HepG2 (cell line): ENCODE data around the gene SRCAP. TPM values are rescaled to one million over a fixed set of nuclear protein-coding genes. Genes with fewer than 3 reads are reported as not detected.

ENCODE experiments used
- ATAC-seq: fragments of 200-7000 bp; cut with Tn5 transposase; 3 replicates; pipeline ENCODE4 v1.9.1; 2020; ENCODE audit warnings: mild to moderate bottlenecking, moderate library complexity
- BruUV-seq: library from RNA; stranded (reverse); fragments of 400-500 nt; replicated peaks from 2 replicates; lab custom pipeline; 2021; lab: Mats Ljungman, UMichigan
- CTCF ChIA-PET: fragments of 300-600 bp; formaldehyde crosslinking; extraction: SDS; loops from one replicate; lab custom pipeline; 2021; ENCODE audit warnings: low total read pairs, inconsistent platforms, low intra/inter-chr PET ratio; lab: Yijun Ruan, JAX
- POLR2A ChIA-PET: fragments of 350-600 bp; sonication (Branson Sonifier 250); formaldehyde crosslinking; loops from one replicate; lab custom pipeline; 2020; ENCODE audit warnings: antibody characterized with exemption, inconsistent platforms; lab: Yijun Ruan, JAX
- DNase-seq: peaks from one replicate; pipeline ENCODE4 v3.0.0-alpha.2; 2015; ENCODE audit warnings: low spot score
- FAIRE-seq: peaks from 3 replicates; lab custom pipeline; 2011; peaks lifted over from hg19 to GRCh38; lab: Jason Lieb, UNC
- H2AFZ ChIP-seq: one replicate; pipeline ENCODE4 v1.6.1; 2011; ENCODE audit warnings: low read length, inconsistent platforms
- H3K27ac ChIP-seq: fragments of 300-600 bp; 3 replicates; pipeline ENCODE4 v1.8.0; 2011; ENCODE audit warnings: mixed run types, mild to moderate bottlenecking, mixed read lengths, low read length, inconsistent platforms; ENCODE audit not compliant: insufficient read depth; ENCODE audit errors: extremely low read length
- H3K27me3 ChIP-seq, 2 experiments: fragments of 200-600 bp in 1 of 2; 2 replicates in 1 of 2; 3 replicates in 1 of 2; pipeline versions ENCODE4 v1.6.0 to v1.8.0; 2011; ENCODE audit warnings: low read length in 2 of 2, mild to moderate bottlenecking in 2 of 2, moderate library complexity in 2 of 2, inconsistent platforms in 1 of 2; ENCODE audit not compliant: insufficient read depth in 2 of 2, control insufficient read depth in 1 of 2
- H3K36me3 ChIP-seq, 2 experiments: fragments of 200-600 bp in 1 of 2; replicated peaks in 1 of 2; 2 replicates in 1 of 2; 3 replicates in 1 of 2; pipeline versions ENCODE4 v1.5.1 to v1.8.0; 2011; ENCODE audit warnings: low read length in 2 of 2, inconsistent platforms in 1 of 2; ENCODE audit not compliant: insufficient read depth in 2 of 2, control insufficient read depth in 1 of 2
- H3K4me1 ChIP-seq: 2 replicates; pipeline ENCODE4 v1.5.1; 2012; ENCODE audit warnings: low read length, inconsistent platforms; ENCODE audit not compliant: insufficient read depth
- H3K4me2 ChIP-seq: 2 replicates; pipeline ENCODE4 v1.6.0; 2011; ENCODE audit warnings: low read depth, low read length, inconsistent platforms
- H3K4me3 ChIP-seq, 3 experiments: fragments of 200-600 bp in 1 of 3; sonication (generic), shearing (Covaris generic) in 1 of 3; replicated peaks in 1 of 3; 2 replicates each; pipeline ENCODE4 v1.5.1; 2011 to 2016; ENCODE audit warnings: low read length in 3 of 3, inconsistent platforms in 2 of 3, low read depth in 2 of 3, mild to moderate bottlenecking in 2 of 3, control low read depth in 1 of 3, mixed read lengths in 1 of 3; ENCODE audit not compliant: insufficient read depth in 1 of 3
- H3K79me2 ChIP-seq: one replicate; pipeline ENCODE4 v1.6.1; 2011; ENCODE audit warnings: low read length, inconsistent platforms; ENCODE audit not compliant: insufficient read depth
- H3K9ac ChIP-seq: 2 replicates; pipeline ENCODE4 v1.6.0; 2011; ENCODE audit warnings: mild to moderate bottlenecking, low read depth, low read length, inconsistent platforms; ENCODE audit not compliant: insufficient read depth
- H3K9me3 ChIP-seq: 2 replicates; pipeline ENCODE4 v1.5.1; 2012; ENCODE audit warnings: mild to moderate bottlenecking, low read length
- H4K20me1 ChIP-seq: 2 replicates; pipeline ENCODE4 v1.6.0; 2011; ENCODE audit warnings: inconsistent platforms, mild to moderate bottlenecking, low read length, moderate library complexity; ENCODE audit not compliant: insufficient read depth
- ELK4 ChIP-seq: sonication (generic); formaldehyde crosslinking; IDR thresholded peaks from 2 replicates; pipeline ENCODE4 v1.9.0; 2021; ENCODE audit warnings: missing genetic modification reagents, borderline replicate concordance
- HNRNPUL1 ChIP-seq: fragments of 200-400 bp; formaldehyde crosslinking; IDR thresholded peaks from 2 replicates; pipeline ENCODE4 v1.6.1; 2017; ENCODE audit warnings: low read depth, mild to moderate bottlenecking, low read length, moderate library complexity
- KLF15 ChIP-seq: sonication (generic); formaldehyde crosslinking; IDR thresholded peaks from 2 replicates; pipeline ENCODE4 v1.8.1; 2023; ENCODE audit warnings: borderline replicate concordance, mild to moderate bottlenecking, inconsistent platforms, missing genetic modification reagents, mixed read lengths
- LRRFIP1 ChIP-seq: sonication (generic); formaldehyde crosslinking; conservative IDR thresholded peaks from 2 replicates; pipeline ENCODE4 v1.4.0; 2020; ENCODE audit warnings: missing genetic modification reagents
- NFIB ChIP-seq: sonication (generic); formaldehyde crosslinking; IDR thresholded peaks from 2 replicates; pipeline ENCODE4 v1.9.0; 2021; ENCODE audit warnings: missing genetic modification reagents, mild to moderate bottlenecking, borderline replicate concordance
- NFKB2 ChIP-seq: sonication (generic); formaldehyde crosslinking; IDR thresholded peaks from 2 replicates; pipeline ENCODE4 v1.4.0; 2020; ENCODE audit warnings: missing genetic modification reagents, borderline replicate concordance
- PCBP2 ChIP-seq: fragments of 200-400 bp; formaldehyde crosslinking; optimal IDR thresholded peaks from 2 replicates; pipeline ENCODE3; 2018; ENCODE audit warnings: low read length, low read depth; ENCODE audit not compliant: poor library complexity, severe bottlenecking
- SNAPC5 ChIP-seq: sonication (generic); formaldehyde crosslinking; IDR thresholded peaks from 2 replicates; pipeline ENCODE4 v1.8.1; 2023; ENCODE audit warnings: mild to moderate bottlenecking, missing genetic modification reagents, borderline replicate concordance
- U2AF1 ChIP-seq: fragments of 200-400 bp; formaldehyde crosslinking; optimal IDR thresholded peaks from 2 replicates; pipeline ENCODE3; 2017; ENCODE audit warnings: mild to moderate bottlenecking, low read depth, low read length
- YEATS2 ChIP-seq: sonication (generic); formaldehyde crosslinking; IDR thresholded peaks from 2 replicates; pipeline ENCODE4 v1.4.0; 2020; ENCODE audit warnings: missing genetic modification reagents, borderline replicate concordance
- ZFP1 ChIP-seq: IDR thresholded peaks from 2 replicates; pipeline ENCODE4 v1.6.1; 2016
- ZNF496 ChIP-seq: sonication (generic); formaldehyde crosslinking; IDR thresholded peaks from 2 replicates; pipeline ENCODE4 v1.8.1; 2023; ENCODE audit warnings: mild to moderate bottlenecking, moderate library complexity, missing genetic modification reagents; ENCODE audit not compliant: insufficient replicate concordance
- ZNF704 ChIP-seq: sonication (generic); formaldehyde crosslinking; IDR thresholded peaks from 2 replicates; pipeline ENCODE4 v1.8.1; 2023; ENCODE audit warnings: mild to moderate bottlenecking, inconsistent platforms, moderate library complexity, missing genetic modification reagents, borderline replicate concordance
- ZNF800 ChIP-seq: sonication (generic); formaldehyde crosslinking; IDR thresholded peaks from 2 replicates; pipeline ENCODE4 v1.4.0; 2020; ENCODE audit warnings: missing genetic modification reagents
- ZNF878 ChIP-seq: sonication (generic); formaldehyde crosslinking; IDR thresholded peaks from 2 replicates; pipeline ENCODE4 v1.8.1; 2023; ENCODE audit warnings: mild to moderate bottlenecking, missing genetic modification reagents, moderate library complexity
- WGBS: methylation state at CpG from one replicate; pipeline ENCODE4 v1.1.6; 2017; ENCODE audit warnings: low lambda C conversion rate; 5-methylcytosine and 5-hydroxymethylcytosine counted together
- in situ Hi-C: cut with HindIII; loops from 2 replicates; pipeline ENCODE4 v1.10.0; 2017; ENCODE audit warnings: low pct_unique_long_range_greater_than_20kb; ENCODE audit not compliant: extremely low pct_ligation_motif_present
- intact Hi-C: fragments of 100-400 bp; cut with micrococcal nuclease; formaldehyde crosslinking; loops from one replicate; pipeline ENCODE4 v1.10.0; 2022; ENCODE audit not compliant: unreplicated experiment
- polyA plus RNA-seq, 8 experiments: library from polyadenylated mRNA; depleted of rRNA in 3 of 8; stranded (reverse) in 7 of 8; unstranded in 1 of 8; fragments of >200 nt; fragmentation: Illumina TruSeq in 4 of 8; extraction: Trizol in 4 of 8; gene quantifications; 2 replicates each; pipeline versions ENCODE4 v1.2.1 to v1.2.3, GENCODE V29; 2011 to 2016; ENCODE audit warnings: low read depth in 4 of 8, missing spikeins in 1 of 8, mixed read lengths in 1 of 8; ENCODE audit not compliant: insufficient read depth in 1 of 8
- total RNA-seq, 5 experiments: library from RNA; depleted of rRNA; stranded (reverse); fragments of >200 nt; fragmentation: Illumina TruSeq; extraction: Trizol; gene quantifications; 2 replicates each; pipeline ENCODE4 v1.2.3, GENCODE V29; 2016; ENCODE audit warnings: low read depth in 1 of 5

The SRCAP gene
- total and polyA plus RNA-seq, 2 of the 13 experiments (the other 11 are each of a cell fraction or from before 2014, with no cell fraction given) = 4.9 to 9.0 TPM

GRCh38 chr16:30786936-30787612 lies 88.1 kb downstream of the SRCAP start, which contains the start of gene ZNF629:
Gene ZNF629 (minus strand): TSS chr16:30787205. CDS start chr16:30784482, 2,723 bp downstream.
- Histone ChIP-seq H3K9me3 (no peaks in the 10 kb centered on the region), H4K20me1 (no peaks in the 10 kb centered on the region), H3K27ac (peak within 1 kb of the TSS; percentile 78), H3K4me1 (peaks cover 30% of the 10 kb centered on the region), H2AFZ (peak within 1 kb of the TSS; percentile 8), H3K4me2 (peak within 1 kb of the TSS; percentile 92), H3K79me2 (peaks cover 29% of the 10 kb centered on the region), H3K9ac (peak within 1 kb of the TSS; percentile 95), H3K36me3 (peaks cover 16 to 22% of the 10 kb centered on the region in 2 experiments), H3K27me3 (peaks cover 3 to 5% of the 10 kb centered on the region in 2 experiments; a peak in 2 of 5 replicates), H3K4me3 (peak within 1 kb of the TSS; percentile 99 to 100 (median 100))
- DNase-seq (peak; percentile 79), FAIRE-seq (peak; percentile 74), ATAC-seq (peak; percentile 83)
- no TSS peak for BruUV-seq
- CTCF ChIA-PET = interaction anchor here (1.0 kb wide), 1 partner anchor 27 kb away, joined by 3 read pairs; no protein-coding TSS in a partner anchor
- intact Hi-C loops (loop anchor here (1.0 to 5.0 kb wide), 3 partner anchors 18 to 210 kb away; no protein-coding TSS in a partner anchor), in situ Hi-C loops (no loop called here)
- WGBS = 2% methylated on average over 24 of the region's 37 CpGs
- POLR2A ChIA-PET = interaction anchor here (0.6 to 2.9 kb wide), 16 partner anchors 9 to 157 kb away, joined by 3 to 257 read pairs (median 6); partner anchors contain the start of genes FBRS and PHKG2
- no peak for TF ChIP-seq PCBP2
- TF ChIP-seq ZNF800 (CRISPR knock-in tag) = no peak
- peak; percentile 99 for TF ChIP-seq U2AF1
- TF ChIP-seq YEATS2 = peak; percentile 82
- TF ChIP-seq HNRNPUL1 = no peak
- TF ChIP-seq ZNF704 = no peak
- peak; percentile 50; the same call in 1 of the 2 replicates for TF ChIP-seq SNAPC5 (CRISPR knock-in tag)
- no peak for TF ChIP-seq LRRFIP1
- no peak for TF ChIP-seq NFIB (CRISPR knock-in tag)
- peak; percentile 48; the same call in 1 of the 2 replicates for TF ChIP-seq KLF15
- no peak for TF ChIP-seq ZNF878 (CRISPR knock-in tag)
- TF ChIP-seq ZNF496 (CRISPR knock-in tag) = no peak
- peak; percentile 78; the same call in 1 of the 2 replicates for TF ChIP-seq NFKB2
- TF ChIP-seq ELK4 (CRISPR knock-in tag) = no peak
- peak; percentile 66; the same call in 1 of the 2 replicates for TF ChIP-seq ZFP1 (CRISPR knock-in tag)
